HG02973 (cell line): ENCODE results near the gene WT1.
"Not testable (repeated sequence)": the region's sequence is repeated elsewhere in the genome, so short reads cannot be mapped to it uniquely, and the experiment has no call there.

ENCODE experiments used
- ATAC-seq: cut with Tn5 transposase; IDR thresholded peaks from one replicate; pipeline ENCODE4 v1.9.1; 2021; ENCODE audit warnings: moderate library complexity; ENCODE audit not compliant: unreplicated experiment

WT1 gene

DNA sequence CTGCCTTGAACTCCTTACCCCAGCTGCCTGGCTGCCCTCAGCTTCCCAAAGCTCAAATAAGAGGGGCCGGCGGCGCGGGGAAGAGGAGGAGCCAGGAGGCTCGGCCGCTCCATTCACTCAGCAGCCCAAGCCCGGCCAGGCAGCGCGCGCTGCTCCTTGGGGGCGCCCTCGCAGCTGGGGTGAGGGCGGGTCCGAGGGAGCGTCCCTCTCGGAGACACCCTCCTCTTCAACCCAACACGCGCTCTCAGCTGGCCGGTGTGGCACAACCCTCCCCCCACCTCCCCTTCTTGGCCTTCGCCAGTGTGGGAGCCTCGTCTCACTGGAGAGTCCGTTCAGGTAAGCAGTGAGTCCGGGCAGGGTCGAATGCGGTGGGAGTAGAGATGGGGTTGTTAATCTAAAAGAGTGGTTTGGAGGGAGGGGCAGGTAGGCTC, at the start of gene WT1:
TSS of gene WT1 (minus strand) at position 29 of the 431 bp plus-strand sequence.
- ATAC-seq: no peak

DNA sequence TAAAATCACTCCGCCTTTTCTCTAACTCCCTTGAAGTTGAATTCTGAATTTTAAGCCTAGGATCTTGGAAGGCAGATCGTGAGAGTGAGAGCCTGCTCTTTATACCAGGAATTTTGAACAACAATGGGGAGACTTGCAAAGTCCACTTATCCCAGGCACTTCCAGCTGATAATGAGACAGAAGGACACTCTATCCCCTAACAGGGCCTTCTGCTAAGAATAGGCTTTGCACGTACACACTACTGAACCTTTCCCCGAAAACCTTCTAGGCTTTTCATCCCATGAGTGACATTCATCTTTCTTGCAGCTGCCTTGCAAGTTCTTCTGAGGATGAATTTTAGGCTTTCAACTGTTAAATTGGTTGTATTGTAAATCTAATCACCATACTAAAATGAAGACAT, 44.0 kb upstream of the WT1 start:
- no peak for ATAC-seq

DNA sequence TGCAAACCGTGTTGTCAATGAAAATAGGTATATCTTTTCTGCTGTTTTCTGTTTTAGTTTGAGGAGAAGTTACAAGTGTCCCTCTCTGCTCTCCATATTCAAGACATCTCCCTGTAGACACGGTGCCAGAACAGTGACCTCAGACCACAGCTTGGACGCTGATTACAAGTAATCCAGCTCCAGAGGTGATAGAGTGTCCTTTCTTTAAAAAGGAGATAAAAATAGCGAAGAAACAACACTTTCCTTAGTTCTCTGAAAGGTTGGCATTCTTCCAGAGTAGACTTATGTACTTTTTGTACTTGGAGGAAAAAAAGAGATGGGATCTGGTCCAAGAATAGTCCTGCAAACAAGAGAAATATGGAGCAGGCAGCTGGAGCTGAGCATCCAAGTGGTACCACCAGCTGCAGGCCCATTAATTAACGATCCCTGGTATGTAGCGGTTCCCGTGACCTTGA, 43.0 kb upstream of the WT1 start:
- no peak for ATAC-seq

DNA sequence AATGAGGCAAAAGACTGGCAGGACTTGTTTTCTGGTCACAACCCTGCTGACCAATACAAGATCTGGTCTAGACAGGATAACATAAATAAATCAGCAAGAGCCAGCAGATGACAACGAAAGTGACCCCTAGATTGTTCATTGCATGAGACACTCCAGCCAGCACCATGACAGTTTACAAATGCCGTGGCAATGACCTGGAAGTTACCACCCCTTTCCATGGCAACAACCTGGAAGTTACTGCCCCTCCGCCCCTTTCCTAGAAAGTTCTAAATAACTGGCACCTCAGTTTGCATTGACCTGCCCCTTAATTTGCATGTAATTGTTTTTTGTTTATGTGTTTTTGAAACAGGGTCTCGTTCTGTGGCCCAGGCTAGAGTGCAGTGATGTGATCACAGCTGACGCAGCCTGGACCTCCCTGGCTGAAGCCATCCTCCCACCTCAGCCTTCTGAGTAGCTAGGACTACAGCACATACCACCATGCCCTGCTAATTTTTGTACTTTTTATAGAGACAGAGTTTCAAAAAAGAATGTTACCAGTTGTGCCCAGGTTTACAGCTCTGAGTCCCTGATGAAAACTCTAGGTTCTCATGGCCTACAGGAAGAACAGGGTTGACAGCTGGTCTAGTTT, 38.1 kb upstream of the WT1 start:
- no peak for ATAC-seq

DNA sequence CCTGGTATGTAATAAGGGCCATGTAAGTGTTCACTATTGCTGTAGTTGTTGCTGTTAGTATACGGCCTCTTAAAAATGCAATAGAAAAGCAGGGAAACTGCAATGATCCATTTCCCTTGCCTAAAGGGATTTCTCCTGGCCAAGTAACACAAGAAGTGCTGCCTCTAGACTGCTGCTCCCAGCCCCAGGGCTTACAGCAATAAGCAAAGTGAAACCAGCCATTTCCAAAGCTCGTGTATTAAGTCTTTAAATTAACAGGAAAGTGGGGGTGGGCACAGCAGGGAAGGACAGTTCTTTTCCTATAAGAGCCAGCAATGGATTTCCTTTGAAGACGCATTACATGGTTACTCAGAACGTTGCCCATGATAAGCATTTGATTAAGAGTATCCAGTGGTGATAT, 36.9 kb upstream of the WT1 start:
- ATAC-seq: no peak

DNA sequence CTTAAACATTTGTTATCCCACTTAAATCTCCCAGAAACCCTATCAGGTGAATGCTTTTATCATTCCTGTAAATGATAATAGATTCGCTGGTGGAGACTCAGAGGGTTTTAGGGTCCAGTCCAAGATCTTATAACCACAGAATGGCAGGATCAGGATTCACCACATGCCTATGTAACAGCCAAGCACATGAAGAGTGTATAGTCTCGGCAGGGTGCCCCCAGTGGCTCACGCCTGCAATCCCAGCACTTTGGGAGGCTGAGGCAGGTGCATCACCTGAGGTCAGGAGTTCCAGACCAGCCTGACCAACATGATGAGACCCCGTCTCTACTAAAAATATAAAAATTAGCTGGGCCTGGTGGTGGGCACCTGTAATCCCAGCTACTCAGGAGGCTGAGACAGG, 36.2 kb upstream of the WT1 start:
- not testable (repeated sequence) for ATAC-seq

DNA sequence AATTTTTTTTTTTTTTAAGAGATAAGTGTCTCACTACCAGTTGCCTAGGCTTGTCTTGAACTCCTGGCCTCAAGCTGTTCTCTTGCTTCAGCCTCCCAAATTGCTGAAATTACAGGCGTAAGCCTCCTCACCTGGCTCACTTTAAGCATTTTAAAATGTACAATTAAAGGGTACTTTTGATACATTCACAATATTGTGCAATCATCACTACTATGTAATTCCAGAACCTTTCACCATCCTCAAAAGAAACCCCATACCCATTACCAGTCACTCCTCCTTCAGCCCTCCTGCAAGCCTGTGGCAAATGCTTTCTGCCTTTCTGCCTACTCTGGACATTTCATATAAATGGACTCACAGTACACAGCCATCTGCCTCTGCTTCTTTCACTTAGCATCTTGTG, 34.5 kb upstream of the WT1 start:
- ATAC-seq: no peak

DNA sequence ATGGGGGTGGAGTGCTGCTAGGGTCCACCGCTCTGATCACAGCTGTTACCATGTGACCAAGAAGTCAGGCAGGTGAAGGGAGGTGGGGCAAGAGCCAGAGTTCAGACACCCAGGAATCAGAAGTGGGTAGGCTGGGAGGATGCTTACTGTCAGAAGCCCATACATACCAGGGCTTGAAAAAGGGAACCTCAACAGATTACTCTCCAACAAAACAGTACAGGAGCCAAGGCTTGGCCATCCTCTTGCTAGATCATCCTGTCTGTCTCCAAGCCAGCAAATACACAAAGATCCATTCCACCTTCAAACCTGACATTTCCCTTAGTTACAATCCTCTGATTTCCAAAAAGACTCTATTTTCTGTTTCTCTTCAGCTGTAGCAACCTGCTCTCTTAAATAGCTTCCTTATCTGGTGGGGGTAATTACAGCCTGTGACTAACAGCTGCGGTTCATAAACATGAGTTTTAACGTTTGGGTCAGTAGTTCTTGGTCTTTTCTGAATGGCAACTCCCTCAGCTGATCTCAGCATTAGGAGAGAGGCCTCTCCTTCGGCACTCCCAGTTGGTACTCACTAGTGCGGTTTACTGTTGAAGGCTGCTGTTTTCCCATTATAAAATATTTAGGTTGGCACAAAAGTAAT, 31.1 kb upstream of the WT1 start:
- ATAC-seq: no peak

- ATAC-seq: no peak
These were observed 28.7 kb upstream of the WT1 start for GRCh38 chr11:32464078-32464477.

DNA sequence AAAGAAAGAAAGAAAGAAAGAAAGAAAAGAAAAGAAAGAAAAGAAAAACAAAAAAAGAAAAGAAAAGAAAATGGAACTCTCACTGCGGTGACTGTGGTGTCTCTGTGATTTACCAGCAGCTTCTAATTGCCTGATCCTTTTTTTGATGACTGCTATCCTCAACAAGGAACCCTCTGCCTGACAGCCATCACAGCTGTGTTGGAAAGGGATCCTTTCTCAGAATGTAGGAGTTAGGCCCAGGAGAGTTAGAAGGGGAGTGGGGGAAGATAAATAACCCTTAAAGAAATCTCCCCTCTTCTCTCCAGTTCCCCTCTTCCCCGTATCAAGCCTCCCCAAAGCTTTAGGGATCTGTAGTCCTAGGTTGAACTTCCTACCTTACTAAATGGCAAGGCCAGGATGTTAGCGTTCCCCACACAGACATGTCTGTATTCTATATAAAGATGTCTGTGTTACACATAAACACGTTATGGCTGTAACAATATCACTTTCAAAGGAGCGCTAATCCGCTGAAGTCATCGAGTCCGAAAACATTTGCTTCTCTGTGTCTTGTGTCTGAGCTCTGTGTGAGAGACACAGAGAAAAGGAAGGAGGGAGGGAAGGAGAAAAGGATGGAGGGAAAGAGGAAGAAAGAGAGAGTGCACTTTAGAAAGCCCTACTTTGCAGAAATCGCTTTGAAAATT, 26.8 kb upstream of the WT1 start:
- ATAC-seq: no peak

- no peak for ATAC-seq
These were observed 21.5 kb upstream of the WT1 start for GRCh38 chr11:32456864-32457263.

DNA sequence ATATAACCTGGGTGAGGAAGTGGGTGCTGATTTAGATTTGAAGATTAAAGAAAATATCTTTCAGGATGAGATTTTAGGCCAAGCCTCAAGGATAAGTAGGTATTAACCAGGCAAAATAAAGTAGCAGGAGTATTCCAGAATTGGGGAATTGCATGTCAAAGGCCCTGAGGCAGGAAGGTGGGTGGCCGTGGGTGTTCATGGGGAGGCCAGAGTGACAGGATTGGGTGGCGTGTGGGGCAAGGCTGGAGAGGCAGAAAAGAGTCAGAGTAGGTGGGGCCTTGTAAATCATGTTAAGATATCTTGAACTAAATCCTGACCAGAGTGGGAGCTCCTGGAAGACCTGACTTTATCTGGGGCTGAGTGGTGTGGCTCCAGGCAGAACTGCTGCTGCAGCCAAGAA, 19.7 kb upstream of the WT1 start:
- no peak for ATAC-seq

DNA sequence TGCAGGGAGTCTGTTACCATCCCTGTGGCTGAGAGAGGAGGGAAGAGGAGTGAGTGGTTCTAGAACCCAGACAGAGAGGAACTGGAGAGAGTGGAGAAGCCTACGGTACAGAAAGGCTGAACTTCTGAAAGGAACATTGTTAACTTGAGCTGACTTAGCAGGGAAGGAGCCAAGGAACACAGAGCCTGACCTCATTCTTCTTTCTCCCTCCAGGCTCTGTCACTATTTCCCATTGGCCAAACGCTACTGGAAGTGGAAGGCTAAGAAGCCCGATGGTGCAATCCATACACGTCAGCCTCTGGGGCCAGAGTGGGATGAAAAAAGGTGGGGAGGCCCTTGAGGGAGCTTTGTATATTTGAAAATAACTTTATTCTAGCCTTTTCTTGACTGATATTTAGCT, 16.5 kb upstream of the WT1 start:
- ATAC-seq: no peak

DNA sequence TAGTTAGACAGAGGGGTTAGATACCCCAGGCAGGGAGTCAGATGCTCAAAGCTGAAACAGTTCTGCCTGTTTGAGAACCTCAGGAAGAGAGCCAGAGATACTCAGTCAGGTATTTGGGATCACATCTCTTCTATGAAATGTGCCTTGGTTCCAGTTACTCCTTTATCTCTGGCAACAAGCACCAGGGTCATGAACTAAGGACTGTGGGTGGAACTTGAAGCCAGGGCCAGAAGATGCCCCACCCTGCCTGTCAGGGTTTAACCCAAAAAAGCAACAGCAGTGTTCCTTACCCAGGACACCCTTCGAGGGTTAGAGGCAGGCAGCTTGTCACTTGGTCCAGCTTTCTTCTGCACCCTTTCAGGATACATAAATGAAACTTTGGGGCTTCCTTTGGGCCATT, 15.0 kb upstream of the WT1 start:
- no peak for ATAC-seq

GRCh38 chr11:32448232-32448631, 12.9 kb upstream of the WT1 start:
- ATAC-seq: no peak

DNA sequence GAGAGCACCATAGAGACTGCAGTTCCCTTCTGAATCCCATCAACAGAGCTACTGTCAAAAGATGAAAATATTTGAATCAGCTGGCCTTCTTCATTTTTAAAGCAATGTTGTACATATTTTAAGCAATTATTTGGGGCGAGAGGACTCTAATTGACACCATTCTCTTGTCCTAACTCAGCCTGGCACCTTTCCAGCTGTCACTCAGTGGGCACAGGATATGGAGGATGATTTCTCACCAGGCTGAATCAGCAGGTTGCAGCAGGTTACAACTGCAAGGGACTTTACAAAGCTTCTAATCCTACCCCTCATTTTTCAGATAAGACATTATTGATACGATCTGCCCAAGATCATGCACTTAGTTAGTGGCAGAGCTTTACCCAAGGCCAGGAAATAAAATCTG, 11.9 kb upstream of the WT1 start:
- no peak for ATAC-seq

GRCh38 chr11:32446227-32446626, 10.9 kb upstream of the WT1 start:
- ATAC-seq: no peak

DNA sequence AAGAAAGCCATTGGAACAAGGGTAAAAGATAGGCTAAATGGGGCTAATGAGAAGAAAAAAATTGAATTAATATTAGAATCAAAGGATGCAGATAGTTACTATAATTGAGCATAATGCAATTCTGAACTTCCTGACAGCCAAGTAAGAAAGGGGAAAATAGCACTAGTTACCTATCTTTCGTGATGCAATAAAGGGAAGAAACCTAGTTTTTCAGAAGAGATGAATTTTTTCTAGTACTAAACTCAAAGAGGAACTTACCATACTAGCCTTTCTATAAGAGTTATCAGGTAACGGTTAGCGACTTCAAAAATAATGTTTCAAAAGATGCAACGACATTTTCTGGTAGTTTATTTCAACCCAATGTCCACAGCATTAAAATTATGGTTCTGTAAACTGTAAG, 8.8 kb upstream of the WT1 start:
- ATAC-seq: no peak

DNA sequence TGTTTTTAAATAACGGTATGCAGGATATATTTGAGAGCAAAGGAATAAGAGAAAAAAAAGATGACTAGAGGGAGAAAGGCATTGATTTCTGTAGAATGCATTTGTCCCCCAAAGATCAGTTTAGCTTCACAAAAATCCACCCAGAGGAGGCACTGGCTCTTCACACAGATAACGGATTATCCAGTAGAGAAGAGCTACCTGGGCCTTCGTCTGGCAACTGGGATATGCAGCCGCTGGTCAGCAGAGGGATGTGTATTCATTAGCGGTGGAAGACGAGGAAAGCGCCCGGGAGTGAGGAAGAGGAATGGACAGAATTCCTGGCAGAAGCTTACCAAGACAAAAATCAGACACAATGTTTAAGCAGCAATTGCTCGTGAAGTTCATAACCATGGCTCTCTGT, 5.6 kb upstream of the WT1 start:
- ATAC-seq: no peak

DNA sequence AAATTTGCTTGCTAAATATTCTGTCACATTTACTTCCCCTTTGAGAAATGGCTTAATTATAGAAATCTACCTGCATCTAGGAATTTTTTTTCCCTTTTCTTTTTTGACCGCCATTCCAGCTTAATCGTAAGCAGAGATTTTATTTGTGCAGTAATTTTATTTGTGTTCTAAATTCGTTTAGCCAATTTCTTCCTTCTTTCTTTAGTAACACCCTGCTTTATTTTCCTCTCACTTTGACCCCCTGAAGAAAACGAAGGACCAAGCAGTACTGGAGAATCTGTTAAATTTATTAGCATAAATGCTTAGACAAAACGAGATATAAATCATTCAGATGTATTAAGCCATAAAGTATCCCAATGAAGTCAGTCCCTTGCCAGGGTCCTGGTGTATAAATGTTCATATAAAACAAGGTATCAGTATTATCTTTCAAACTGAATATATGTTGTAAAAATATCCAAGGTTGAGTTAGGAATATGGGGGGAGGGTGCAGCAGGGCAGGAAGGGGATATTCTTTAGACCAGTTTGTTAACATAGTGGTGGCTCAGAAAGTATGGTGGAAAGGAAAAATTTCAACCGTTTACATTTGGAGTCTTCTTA, 5.1 kb upstream of the WT1 start:
- no peak for ATAC-seq

GRCh38 chr11:32439501-32440210, 4.3 kb upstream of the WT1 start:
- no peak for ATAC-seq
